Sigmoid colon (tissue), 7 donors: ENCODE measurements around the gene C1QTNF8. TPM values are rescaled to one million over a fixed set of nuclear protein-coding genes. Genes with fewer than 3 reads are reported as not detected.

Experiments used
- DNase-seq: peaks from one replicate; pipeline ENCODE4 v3.0.0-alpha.2; 2019
- H3K27ac ChIP-seq, 4 donors: fragments of 200-600 bp; sonication (generic); one replicate each; pipeline ENCODE4 v1.5.1; 2016 to 2019; ENCODE audit warnings: mild to moderate bottlenecking in 1 of 4
- H3K27me3 ChIP-seq, 3 donors: fragments of 200-600 bp; sonication (generic); one replicate each; pipeline ENCODE4 v1.5.1; 2019; ENCODE audit warnings: mild to moderate bottlenecking in 1 of 3
- H3K36me3 ChIP-seq, 4 donors: fragments of 200-600 bp; sonication (generic); one replicate each; pipeline ENCODE4 v1.5.1; 2016 to 2019
- H3K4me1 ChIP-seq, 4 donors: fragments of 200-600 bp; sonication (generic); one replicate each; pipeline ENCODE4 v1.5.1; 2017 to 2019
- H3K4me3 ChIP-seq, 4 donors: fragments of 200-600 bp; sonication (generic); one replicate each; pipeline ENCODE4 v1.5.1; 2017 to 2019; ENCODE audit warnings: mild to moderate bottlenecking in 2 of 4, moderate library complexity in 1 of 4
- H3K9me3 ChIP-seq, 4 donors: fragments of 200-600 bp in 3 of 4; sonication (generic) in 3 of 4; one replicate each; pipeline versions ENCODE4 v1.5.1 to v1.6.1; 2013 to 2019
- CTCF ChIP-seq, 4 experiments: fragments of 450-650 bp in 3 of 4; fragments of 200-600 bp in 1 of 4; IDR thresholded peaks; one replicate each; pipeline ENCODE4 v1.5.1; 2016 to 2019; ENCODE audit warnings: antibody characterized with exemption in 4 of 4, mild to moderate bottlenecking in 3 of 4, moderate library complexity in 2 of 4
- EP300 ChIP-seq, 4 donors: sonication (generic); formaldehyde crosslinking; IDR thresholded peaks; one replicate each; pipeline ENCODE4 v1.6.1; 2017; ENCODE audit warnings: antibody characterized with exemption in 4 of 4
- POLR2A ChIP-seq, 2 donors: fragments of 450-650 bp; IDR thresholded peaks; one replicate each; pipeline ENCODE4 v1.6.1; 2016; ENCODE audit warnings: antibody characterized with exemption in 2 of 2, mild to moderate bottlenecking in 2 of 2, moderate library complexity in 2 of 2
- POLR2AphosphoS5 ChIP-seq, 4 donors: sonication (generic); formaldehyde crosslinking; IDR thresholded peaks; one replicate each; pipeline ENCODE4 v1.6.1; 2017; ENCODE audit warnings: antibody characterized with exemption in 4 of 4
- WGBS, 2 donors: extraction: QIAGEN DNeasy Blood & Tissue Kit; methylation state at CpG; one replicate each; pipeline ENCODE4 v1.1.7; 2013; 5-methylcytosine and 5-hydroxymethylcytosine counted together
- intact Hi-C: fragments of 100-400 bp; cut with DNase I; formaldehyde crosslinking; loops from one replicate; pipeline ENCODE4 v1.15.1; 2023
- polyA plus RNA-seq, 3 donors: library from polyadenylated mRNA; stranded (reverse); fragments of 200-250 nt; gene quantifications; one replicate each; pipeline ENCODE4 v1.2.3, GENCODE V29; 2013
- total RNA-seq, 4 donors: library from RNA; depleted of rRNA; stranded (reverse); fragments of >200 nt; gene quantifications; one replicate each; pipeline ENCODE4 v1.1.0, GENCODE V29; 2016
- donor health status: healthy with polysubstance abuse.
- donor health status: Bipolar disorder and iron deficiency.
- donor health status: healthy.

C1QTNF8 gene
- total and polyA plus RNA-seq, 7 donors: not detected

GRCh38 chr16:1082952-1083675 is 12.9 kb downstream of the C1QTNF8 start:
- H3K4me1 ChIP-seq: no peaks in the 10 kb centered on the region
- TF ChIP-seq POLR2A (IDR thresholded peaks at IDR 0.05): no peak
- TF ChIP-seq POLR2AphosphoS5 (IDR thresholded peaks at IDR 0.05): no peak
- TF ChIP-seq EP300 (IDR thresholded peaks at IDR 0.05): no peak
- TF ChIP-seq CTCF (IDR thresholded peaks at IDR 0.05): no peak
- H3K36me3 ChIP-seq: no peaks in the 10 kb centered on the region
- no peak overlapping the region for H3K4me3 ChIP-seq
- intact Hi-C loops: no loop called here
- H3K27me3 ChIP-seq: peaks cover 16 to 98% (median 97%) of the 10 kb centered on the region in 3 donors
- 29 to 37% methylated on average over 34 of the region's 34 CpGs for WGBS, 2 donors
- DNase-seq: no peak
- peaks cover 0 to 13% (median 8%) of the 10 kb centered on the region in 4 donors for H3K9me3 ChIP-seq
- H3K27ac ChIP-seq: no peak overlapping the region

- intact Hi-C loops: no loop called here
- 48 to 62% methylated on average over 21 of the region's 21 CpGs for WGBS, 2 donors
- H3K36me3 ChIP-seq: no peaks in the 10 kb centered on the region
- H3K4me3 ChIP-seq: no peak overlapping the region
- peaks cover 0 to 13% (median 8%) of the 10 kb centered on the region in 4 donors for H3K9me3 ChIP-seq
- peaks cover 21 to 98% (median 98%) of the 10 kb centered on the region in 3 donors for H3K27me3 ChIP-seq
- no peak overlapping the region for H3K27ac ChIP-seq
- no peak for DNase-seq
- no peak for TF ChIP-seq CTCF (IDR thresholded peaks at IDR 0.05)
- no peaks in the 10 kb centered on the region for H3K4me1 ChIP-seq
These were observed 13.6 kb downstream of the C1QTNF8 start for GRCh38 chr16:1082266-1082951.

GRCh38 chr16:1081734-1082265 is 14.2 kb downstream of the C1QTNF8 start:
- Histone ChIP-seq H3K4me3 (no peak overlapping the region), H3K4me1 (no peaks in the 10 kb centered on the region), H3K27ac (no peak overlapping the region), H3K36me3 (no peaks in the 10 kb centered on the region), H3K27me3 (peaks cover 21 to 98% (median 98%) of the 10 kb centered on the region in 3 donors), H3K9me3 (peaks cover 0 to 13% (median 8%) of the 10 kb centered on the region in 4 donors)
- DNase-seq: no peak
- intact Hi-C loops: no loop called here
- no peak for TF ChIP-seq CTCF (IDR thresholded peaks at IDR 0.05)
- no peak for TF ChIP-seq POLR2AphosphoS5 (IDR thresholded peaks at IDR 0.05)
- TF ChIP-seq EP300 (IDR thresholded peaks at IDR 0.05): no peak
- no peak for TF ChIP-seq POLR2A (IDR thresholded peaks at IDR 0.05)
- 75 to 78% methylated on average over 22 of the region's 22 CpGs for WGBS, 2 donors

GRCh38 chr16:1080801-1081733 is 15.0 kb downstream of the C1QTNF8 start:
- H3K36me3 ChIP-seq: no peaks in the 10 kb centered on the region
- TF ChIP-seq CTCF (IDR thresholded peaks at IDR 0.05): no peak
- TF ChIP-seq POLR2A (IDR thresholded peaks at IDR 0.05): no peak
- TF ChIP-seq POLR2AphosphoS5 (IDR thresholded peaks at IDR 0.05): no peak
- no peak for TF ChIP-seq EP300 (IDR thresholded peaks at IDR 0.05)
- H3K9me3 ChIP-seq: peaks cover 0 to 13% (median 8%) of the 10 kb centered on the region in 4 donors
- 47 to 63% methylated on average over 42 of the region's 42 CpGs for WGBS, 2 donors
- intact Hi-C loops: no loop called here
- H3K4me1 ChIP-seq: no peaks in the 10 kb centered on the region
- no peak for DNase-seq
- H3K4me3 ChIP-seq: no peak overlapping the region
- no peak overlapping the region for H3K27ac ChIP-seq
- H3K27me3 ChIP-seq: peaks cover 21 to 97% (median 91%) of the 10 kb centered on the region in 3 donors
